ENCODE measurements around the gene NTRK1.

Gene NTRK1

GRCh38 chr1:156901590-156901900 lies 40.9 kb downstream of the NTRK1 start:
- H3K4me1 ChIP-seq (ENCODE audit: control insufficient read depth, insufficient read depth, low read length) = no peaks in the 10 kb centered on the region
- H3K36me3 ChIP-seq (ENCODE audit: control insufficient read depth in 2 of 2, insufficient read depth in 1 of 2, low read length in 2 of 2) = no peaks in the 10 kb centered on the region
- ChIA-PET CTCF (interaction anchor here (0.9 to 2.1 kb wide), 5 partner anchors 9 to 255 kb away, joined by 3 to 10 read pairs (median 6); no protein-coding TSS in a partner anchor), POLR2A (no interaction called here)
- TF ChIP-seq SP2 (tag by site-specific recombination; IDR thresholded peaks at IDR 0.05) = no peak
- no peak for TF ChIP-seq ZSCAN16 (tag by site-specific recombination; IDR thresholded peaks at IDR 0.05)
- no peak for TF ChIP-seq ZNF549 (tag by site-specific recombination; IDR thresholded peaks at IDR 0.05)
- TF ChIP-seq ZNF140 (tag by site-specific recombination; IDR thresholded peaks at IDR 0.05) = no peak
- no peak for TF ChIP-seq ZNF423 (tag by site-specific recombination; IDR thresholded peaks at IDR 0.05)
- TF ChIP-seq PRDM10 (tag by site-specific recombination; IDR thresholded peaks at IDR 0.05) = no peak
- TF ChIP-seq ZNF513 (tag by site-specific recombination; IDR thresholded peaks at IDR 0.05) = no peak
- no peak for TF ChIP-seq ZNF302 (tag by site-specific recombination; IDR thresholded peaks at IDR 0.05; ENCODE audit: low read depth)
- TF ChIP-seq ZFP41 (tag by site-specific recombination; IDR thresholded peaks at IDR 0.05; ENCODE audit: borderline replicate concordance) = no peak
- no peak for TF ChIP-seq ZIC2 (tag by site-specific recombination; IDR thresholded peaks at IDR 0.05)
- TF ChIP-seq ZNF426 (tag by site-specific recombination; IDR thresholded peaks at IDR 0.05) = no peak
- TF ChIP-seq ZNF692 (tag by site-specific recombination; IDR thresholded peaks at IDR 0.05) = no peak
- TF ChIP-seq HOXA7 (CRISPR knock-in tag; IDR thresholded peaks at IDR 0.05; ENCODE audit: borderline replicate concordance) = no peak
- TF ChIP-seq ZNF76 (tag by site-specific recombination; IDR thresholded peaks at IDR 0.05; ENCODE audit: borderline replicate concordance, low read depth) = no peak
- TF ChIP-seq ZNF174 (tag by site-specific recombination; IDR thresholded peaks at IDR 0.05) = no peak
- TF ChIP-seq MEIS1 (CRISPR knock-in tag; IDR thresholded peaks at IDR 0.05; ENCODE audit: borderline replicate concordance) = no peak
- TF ChIP-seq SP7 (tag by site-specific recombination; IDR thresholded peaks at IDR 0.05) = no peak
- no peak for TF ChIP-seq OVOL3 (tag by site-specific recombination; IDR thresholded peaks at IDR 0.05)
- H3K9me3 ChIP-seq (ENCODE audit: control insufficient read depth, insufficient read depth, low read depth, low read length) = no peaks in the 10 kb centered on the region
- no peak overlapping the region for H3K27ac ChIP-seq (ENCODE audit: extremely low read depth, low read depth, low read length)
- no peak overlapping the region for H3K4me3 ChIP-seq (ENCODE audit: low read depth, low read length)

- H3K4me1 ChIP-seq (ENCODE audit: control insufficient read depth, insufficient read depth, low read length) = no peaks in the 10 kb centered on the region
- H3K27ac ChIP-seq (ENCODE audit: extremely low read depth, low read depth, low read length) = no peak overlapping the region
- CTCF ChIA-PET = interaction anchor here (0.5 to 2.2 kb wide), 9 partner anchors 8 to 300 kb away, joined by 3 to 10 read pairs (median 4); no protein-coding TSS in a partner anchor
- peak; percentile 55 for TF ChIP-seq PRDM10 (tag by site-specific recombination; IDR thresholded peaks at IDR 0.05)
- TF ChIP-seq ZNF426 (tag by site-specific recombination; IDR thresholded peaks at IDR 0.05) = no peak
- TF ChIP-seq ZFHX2 (tag by site-specific recombination; conservative IDR thresholded peaks at IDR 0.05) = peak; percentile 25; the same call in 1 of the 2 replicates
- POLR2A ChIA-PET = no interaction called here
- H3K9me3 ChIP-seq (ENCODE audit: control insufficient read depth, insufficient read depth, low read depth, low read length) = no peaks in the 10 kb centered on the region
- H3K36me3 ChIP-seq (ENCODE audit: control insufficient read depth in 2 of 2, insufficient read depth in 1 of 2, low read length in 2 of 2) = no peaks in the 10 kb centered on the region
- H3K4me3 ChIP-seq (ENCODE audit: low read depth, low read length) = no peak overlapping the region
Measured at GRCh38 chr1:156901966-156902915, 41.6 kb downstream of the NTRK1 start.

Measured in HEK293 (cell line).